Neural cell (in vitro differentiated cells): Measurements from ENCODE around the gene EML5. TPM values are rescaled to one million over a fixed set of nuclear protein-coding genes. Genes with fewer than 3 reads are reported as not detected.

Experiments used
- H2AFZ ChIP-seq: fragments of 200-600, 300-800 bp; sonication (generic), shearing (Covaris generic); 2 replicates; pipeline ENCODE4 v1.6.0; 2014; ENCODE audit warnings: low read depth, mild to moderate bottlenecking, antibody characterized with exemption, low read length, moderate library complexity
- H3F3A ChIP-seq: fragments of 200-600 bp; shearing (Covaris generic); 2 replicates; pipeline ENCODE4 v1.6.1; 2016; ENCODE audit warnings: mild to moderate bottlenecking, moderate library complexity, mixed read lengths, antibody characterized with exemption, low read length; ENCODE audit not compliant: insufficient read depth, poor library complexity, severe bottlenecking
- H3K27ac ChIP-seq: fragments of 200-600, 300-800 bp; sonication (generic), shearing (Covaris generic); 2 replicates; pipeline ENCODE4 v1.5.1; 2014; ENCODE audit warnings: mild to moderate bottlenecking, low read length, moderate library complexity
- H3K27me3 ChIP-seq: fragments of 300-800, 200-600 bp; sonication (generic), shearing (Covaris generic); 2 replicates; pipeline ENCODE4 v1.6.0; 2014; ENCODE audit warnings: mild to moderate bottlenecking, low read depth, low read length, moderate library complexity; ENCODE audit not compliant: insufficient read depth
- H3K36me3 ChIP-seq: fragments of 300-800, 200-600 bp; sonication (generic), shearing (Covaris generic); 2 replicates; pipeline ENCODE4 v1.5.1; 2014; ENCODE audit warnings: mild to moderate bottlenecking, antibody characterized with exemption, low read length, moderate library complexity; ENCODE audit not compliant: insufficient read depth
- H3K4me2 ChIP-seq: fragments of 300-800, 200-600 bp; sonication (generic), shearing (Covaris generic); 2 replicates; pipeline ENCODE4 v1.6.0; 2014; ENCODE audit warnings: mild to moderate bottlenecking, low read length
- H3K4me3 ChIP-seq: fragments of 300-800, 200-600 bp; sonication (generic), shearing (Covaris generic); 2 replicates; pipeline ENCODE4 v1.5.1; 2014; ENCODE audit warnings: mild to moderate bottlenecking, low read length, moderate library complexity
- H3K79me2 ChIP-seq: fragments of 200-600 bp; shearing (Covaris generic); replicated peaks from 2 replicates; pipeline ENCODE4 v1.6.0; 2014; ENCODE audit warnings: mild to moderate bottlenecking, low read length, moderate library complexity; ENCODE audit not compliant: insufficient read depth
- H3K9ac ChIP-seq: fragments of 300-800, 200-600 bp; sonication (generic), shearing (Covaris generic); 2 replicates; pipeline ENCODE4 v1.6.1; 2016; ENCODE audit warnings: mild to moderate bottlenecking, low read length, mixed read lengths
- H3K9me2 ChIP-seq: fragments of 200-600 bp; shearing (Covaris generic); 2 replicates; pipeline ENCODE4 v1.6.1; 2016; ENCODE audit warnings: mild to moderate bottlenecking, low read length, mixed read lengths; ENCODE audit not compliant: insufficient read depth
- H3K9me3 ChIP-seq: fragments of 200-600, 300-800 bp; sonication (generic), shearing (Covaris generic); 2 replicates; pipeline ENCODE4 v1.6.1; 2016; ENCODE audit warnings: mild to moderate bottlenecking, mixed run types, low read length, moderate library complexity, mixed read lengths
- H4K20me1 ChIP-seq: fragments of 200-600 bp; shearing (Covaris generic); 2 replicates; pipeline ENCODE4 v1.6.1; 2016; ENCODE audit warnings: mild to moderate bottlenecking, mixed run types; ENCODE audit not compliant: insufficient read depth
- EP300 ChIP-seq: fragments of 450-650 bp; conservative IDR thresholded peaks from 2 replicates; pipeline ENCODE4 v1.6.1; 2014; ENCODE audit warnings: antibody characterized with exemption, mild to moderate bottlenecking, moderate library complexity; ENCODE audit not compliant: poor library complexity, severe bottlenecking
- EZH2 ChIP-seq: fragments of 200-600, 300-800 bp; shearing (Covaris generic), sonication (generic); IDR thresholded peaks from 2 replicates; pipeline ENCODE4 v1.6.1; 2014; ENCODE audit warnings: antibody characterized with exemption, low read length, borderline replicate concordance, mild to moderate bottlenecking; ENCODE audit not compliant: insufficient read depth, poor library complexity, severe bottlenecking
- MXI1 ChIP-seq: fragments of 450-650 bp; conservative IDR thresholded peaks from 2 replicates; pipeline ENCODE4 v1.6.1; 2014; ENCODE audit warnings: antibody characterized with exemption, mild to moderate bottlenecking; ENCODE audit not compliant: poor library complexity, severe bottlenecking
- POLR2AphosphoS5 ChIP-seq: IDR thresholded peaks from 2 replicates; pipeline ENCODE4 v1.6.1; 2012
- RAD21 ChIP-seq: fragments of 450-650 bp; conservative IDR thresholded peaks from 2 replicates; pipeline ENCODE4 v1.6.1; 2014; ENCODE audit warnings: antibody characterized with exemption, mild to moderate bottlenecking, moderate library complexity
- SMC3 ChIP-seq: fragments of 450-650 bp; conservative IDR thresholded peaks from 2 replicates; pipeline ENCODE4 v1.6.1; 2014; ENCODE audit warnings: antibody characterized with exemption, mild to moderate bottlenecking, moderate library complexity; ENCODE audit not compliant: poor library complexity
- TAF1 ChIP-seq: IDR thresholded peaks from 2 replicates; pipeline ENCODE4 v1.6.1; 2012; ENCODE audit warnings: low read depth
- polyA plus RNA-seq: library from polyadenylated mRNA; depleted of rRNA; stranded (reverse); fragments of >200 nt; gene quantifications from 2 replicates; pipeline ENCODE4 v1.2.3, GENCODE V29; 2014
- TF ChIP-seq, protein P1 (sequence below): fragments of 450-650 bp; IDR thresholded peaks from 2 replicates; pipeline ENCODE4 v1.5.1; 2014; ENCODE audit warnings: antibody characterized with exemption, mild to moderate bottlenecking, moderate library complexity; ENCODE audit not compliant: poor library complexity, severe bottlenecking
- TF ChIP-seq, protein P2 (sequence below): IDR thresholded peaks from 2 replicates; pipeline ENCODE4 v1.6.1; 2012; ENCODE audit warnings: borderline replicate concordance

EML5 gene
- polyA plus RNA-seq, 1 donor from 2014 or later, result 27.5 TPM

DNA sequence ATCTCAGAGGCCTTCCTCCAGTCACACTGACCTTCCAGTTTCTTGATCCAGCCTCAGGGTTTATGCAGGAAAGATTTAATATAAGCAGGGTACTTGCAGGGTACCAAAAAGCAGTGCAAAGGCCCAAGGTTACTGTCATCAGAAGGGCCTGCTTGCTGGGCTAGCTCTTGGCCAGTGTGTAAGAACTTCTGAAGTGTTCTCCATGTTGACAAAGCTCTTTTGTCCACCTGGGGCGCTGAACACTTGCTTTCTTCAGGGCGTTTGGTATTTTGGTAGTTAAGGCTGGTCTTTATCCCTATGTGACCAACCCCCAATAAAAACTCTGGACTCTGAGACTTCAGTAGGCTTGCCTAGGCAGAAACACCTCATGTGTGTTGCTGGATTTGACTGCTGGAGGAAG, 160.2 kb downstream of the EML5 start:
- Histone ChIP-seq H3K36me3 (no peaks in the 10 kb centered on the region), H3K4me2 (no peak overlapping the region), H2AFZ (no peak overlapping the region), H3K27ac (no peak overlapping the region), H3K4me3 (no peak overlapping the region), H3K9me2 (no peaks in the 10 kb centered on the region), H3F3A (no peaks in the 10 kb centered on the region), H3K9me3 (no peaks in the 10 kb centered on the region), H3K9ac (no peak overlapping the region), H3K79me2 (no peaks in the 10 kb centered on the region), H3K27me3 (no peaks in the 10 kb centered on the region), H4K20me1 (no peaks in the 10 kb centered on the region)
- no peak for TF ChIP-seq EZH2
- no peak for TF ChIP-seq POLR2AphosphoS5
- no peak for TF ChIP-seq EP300
- no peak for TF ChIP-seq RAD21
- no peak for TF ChIP-seq TAF1
- TF ChIP-seq, protein P1, sequence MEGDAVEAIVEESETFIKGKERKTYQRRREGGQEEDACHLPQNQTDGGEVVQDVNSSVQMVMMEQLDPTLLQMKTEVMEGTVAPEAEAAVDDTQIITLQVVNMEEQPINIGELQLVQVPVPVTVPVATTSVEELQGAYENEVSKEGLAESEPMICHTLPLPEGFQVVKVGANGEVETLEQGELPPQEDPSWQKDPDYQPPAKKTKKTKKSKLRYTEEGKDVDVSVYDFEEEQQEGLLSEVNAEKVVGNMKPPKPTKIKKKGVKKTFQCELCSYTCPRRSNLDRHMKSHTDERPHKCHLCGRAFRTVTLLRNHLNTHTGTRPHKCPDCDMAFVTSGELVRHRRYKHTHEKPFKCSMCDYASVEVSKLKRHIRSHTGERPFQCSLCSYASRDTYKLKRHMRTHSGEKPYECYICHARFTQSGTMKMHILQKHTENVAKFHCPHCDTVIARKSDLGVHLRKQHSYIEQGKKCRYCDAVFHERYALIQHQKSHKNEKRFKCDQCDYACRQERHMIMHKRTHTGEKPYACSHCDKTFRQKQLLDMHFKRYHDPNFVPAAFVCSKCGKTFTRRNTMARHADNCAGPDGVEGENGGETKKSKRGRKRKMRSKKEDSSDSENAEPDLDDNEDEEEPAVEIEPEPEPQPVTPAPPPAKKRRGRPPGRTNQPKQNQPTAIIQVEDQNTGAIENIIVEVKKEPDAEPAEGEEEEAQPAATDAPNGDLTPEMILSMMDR, result no peak
- TF ChIP-seq, protein P2, sequence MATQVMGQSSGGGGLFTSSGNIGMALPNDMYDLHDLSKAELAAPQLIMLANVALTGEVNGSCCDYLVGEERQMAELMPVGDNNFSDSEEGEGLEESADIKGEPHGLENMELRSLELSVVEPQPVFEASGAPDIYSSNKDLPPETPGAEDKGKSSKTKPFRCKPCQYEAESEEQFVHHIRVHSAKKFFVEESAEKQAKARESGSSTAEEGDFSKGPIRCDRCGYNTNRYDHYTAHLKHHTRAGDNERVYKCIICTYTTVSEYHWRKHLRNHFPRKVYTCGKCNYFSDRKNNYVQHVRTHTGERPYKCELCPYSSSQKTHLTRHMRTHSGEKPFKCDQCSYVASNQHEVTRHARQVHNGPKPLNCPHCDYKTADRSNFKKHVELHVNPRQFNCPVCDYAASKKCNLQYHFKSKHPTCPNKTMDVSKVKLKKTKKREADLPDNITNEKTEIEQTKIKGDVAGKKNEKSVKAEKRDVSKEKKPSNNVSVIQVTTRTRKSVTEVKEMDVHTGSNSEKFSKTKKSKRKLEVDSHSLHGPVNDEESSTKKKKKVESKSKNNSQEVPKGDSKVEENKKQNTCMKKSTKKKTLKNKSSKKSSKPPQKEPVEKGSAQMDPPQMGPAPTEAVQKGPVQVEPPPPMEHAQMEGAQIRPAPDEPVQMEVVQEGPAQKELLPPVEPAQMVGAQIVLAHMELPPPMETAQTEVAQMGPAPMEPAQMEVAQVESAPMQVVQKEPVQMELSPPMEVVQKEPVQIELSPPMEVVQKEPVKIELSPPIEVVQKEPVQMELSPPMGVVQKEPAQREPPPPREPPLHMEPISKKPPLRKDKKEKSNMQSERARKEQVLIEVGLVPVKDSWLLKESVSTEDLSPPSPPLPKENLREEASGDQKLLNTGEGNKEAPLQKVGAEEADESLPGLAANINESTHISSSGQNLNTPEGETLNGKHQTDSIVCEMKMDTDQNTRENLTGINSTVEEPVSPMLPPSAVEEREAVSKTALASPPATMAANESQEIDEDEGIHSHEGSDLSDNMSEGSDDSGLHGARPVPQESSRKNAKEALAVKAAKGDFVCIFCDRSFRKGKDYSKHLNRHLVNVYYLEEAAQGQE, result no peak
- TF ChIP-seq MXI1, result no peak
- TF ChIP-seq SMC3, result no peak

DNA sequence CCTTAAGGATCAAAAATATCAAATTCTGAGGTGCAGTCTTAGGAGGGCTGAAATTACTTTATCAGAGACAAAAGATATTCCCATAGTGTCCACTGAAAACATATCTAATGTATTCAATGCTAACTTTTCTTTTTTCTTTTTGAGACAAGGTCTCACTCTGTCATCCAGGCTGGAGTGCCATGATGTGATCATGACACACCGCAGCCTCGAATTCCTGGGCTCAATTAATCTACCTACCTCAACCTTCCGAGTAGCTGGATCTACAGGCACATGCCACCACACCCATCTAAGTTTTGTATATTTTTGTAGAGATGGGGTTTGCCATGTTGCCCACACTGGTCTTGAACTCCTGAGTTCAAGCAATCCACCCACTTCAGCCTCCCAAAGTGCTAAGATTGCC, 161.7 kb downstream of the EML5 start:
- TF ChIP-seq EZH2 (no peak), RAD21 (no peak), EP300 (no peak), SMC3 (no peak), MXI1 (no peak)
- TF ChIP-seq, protein P2, result no peak
- Histone ChIP-seq H3K4me2 (no peak overlapping the region), H2AFZ (no peak overlapping the region)

More for the DNA sequence above, 161.7 kb downstream of the EML5 start:
- no peaks in the 10 kb centered on the region for H3K36me3 ChIP-seq
- no peaks in the 10 kb centered on the region for H4K20me1 ChIP-seq
- H3K9me3 ChIP-seq, result no peaks in the 10 kb centered on the region
- H3K4me3 ChIP-seq, result no peak overlapping the region
- H3K79me2 ChIP-seq, result no peaks in the 10 kb centered on the region
- H3K27me3 ChIP-seq, result no peaks in the 10 kb centered on the region
- H3K27ac ChIP-seq, result no peak overlapping the region
- no peaks in the 10 kb centered on the region for H3F3A ChIP-seq
- no peaks in the 10 kb centered on the region for H3K9me2 ChIP-seq
- no peak overlapping the region for H3K9ac ChIP-seq
